Cardiac muscle cell (in vitro differentiated cells and primary cell): ENCODE measurements around the gene DNAJC16. TPM values are rescaled to one million over a fixed set of nuclear protein-coding genes. Genes with fewer than 3 reads are reported as not detected.

ENCODE experiments used
- DNase-seq, 2 donors: peaks; one replicate each; pipeline versions ENCODE4 v3.0.0 to v3.0.0-alpha.2; 2010 to 2017; ENCODE audit warnings: low read depth in 1 of 2, low spot score in 1 of 2
- H3K27ac ChIP-seq: fragments of 200-600 bp; sonication (generic); 2 replicates; pipeline ENCODE4 v1.5.1; 2016
- H3K27me3 ChIP-seq: fragments of 200-600 bp; sonication (generic); 2 replicates; pipeline ENCODE4 v1.6.0; 2016; ENCODE audit warnings: control low read depth
- H3K36me3 ChIP-seq: fragments of 200-600 bp; sonication (generic); 2 replicates; pipeline ENCODE4 v1.5.1; 2016; ENCODE audit warnings: control low read depth
- H3K4me1 ChIP-seq: fragments of 200-600 bp; sonication (generic); 2 replicates; pipeline ENCODE4 v1.8.1; 2017; ENCODE audit warnings: low read depth, mild to moderate bottlenecking, mixed run types
- H3K4me3 ChIP-seq: fragments of 200-600 bp; sonication (generic); 2 replicates; pipeline ENCODE4 v1.5.1; 2016; ENCODE audit warnings: mild to moderate bottlenecking
- H3K9me3 ChIP-seq: fragments of 200-600 bp; sonication (generic); 2 replicates; pipeline ENCODE4 v1.5.1; 2017; ENCODE audit warnings: low read depth, mild to moderate bottlenecking, control low read depth
- polyA plus RNA-seq: library from polyadenylated mRNA; unstranded; fragments of >200 nt; fragmentation: Nextera tagmentation; extraction: Ambion mirVana; gene quantifications from 2 replicates; pipeline ENCODE4 v1.2.1, GENCODE V29; 2016
- total RNA-seq: library from RNA; depleted of rRNA; stranded (reverse); fragments of >200 nt; gene quantifications from 2 replicates; pipeline ENCODE4 v1.2.3, GENCODE V29; 2016
- TF ChIP-seq, protein P1 (sequence below): IDR thresholded peaks from 2 replicates; pipeline ENCODE4 v1.5.1; 2012; ENCODE audit warnings: low read depth, mild to moderate bottlenecking, low read length

DNAJC16 gene
- total and polyA plus RNA-seq, 2 experiments from 2014 or later, result 9.4 to 17.8 TPM

DNA sequence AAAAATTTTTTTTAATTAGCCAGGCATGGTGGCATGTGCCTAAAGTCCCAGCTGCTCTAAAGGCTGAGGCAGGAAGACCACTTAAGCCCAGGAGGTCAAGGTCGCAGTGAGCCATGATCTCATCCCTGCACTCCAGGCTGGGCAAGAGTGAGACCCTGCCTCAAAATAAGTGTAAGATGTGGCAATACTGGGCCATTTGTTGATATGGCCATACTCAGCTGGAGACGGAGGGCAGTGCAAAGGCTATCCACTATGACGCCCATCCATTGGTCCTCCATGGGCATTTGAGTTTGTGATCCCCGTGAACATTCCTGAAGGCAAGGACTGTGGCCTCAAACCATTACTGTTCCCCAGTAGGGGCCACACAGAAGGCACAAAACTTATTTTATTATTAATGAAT, 4.1 kb upstream of the DNAJC16 start:
- Histone ChIP-seq H3K4me3 (peak overlapping the region; percentile 73), H3K27ac (no peak overlapping the region), H3K4me1 (peaks cover 36% of the 10 kb centered on the region), H3K9me3 (no peaks in the 10 kb centered on the region), H3K27me3 (no peaks in the 10 kb centered on the region), H3K36me3 (no peaks in the 10 kb centered on the region)
- no peak for DNase-seq
- TF ChIP-seq, protein P1, sequence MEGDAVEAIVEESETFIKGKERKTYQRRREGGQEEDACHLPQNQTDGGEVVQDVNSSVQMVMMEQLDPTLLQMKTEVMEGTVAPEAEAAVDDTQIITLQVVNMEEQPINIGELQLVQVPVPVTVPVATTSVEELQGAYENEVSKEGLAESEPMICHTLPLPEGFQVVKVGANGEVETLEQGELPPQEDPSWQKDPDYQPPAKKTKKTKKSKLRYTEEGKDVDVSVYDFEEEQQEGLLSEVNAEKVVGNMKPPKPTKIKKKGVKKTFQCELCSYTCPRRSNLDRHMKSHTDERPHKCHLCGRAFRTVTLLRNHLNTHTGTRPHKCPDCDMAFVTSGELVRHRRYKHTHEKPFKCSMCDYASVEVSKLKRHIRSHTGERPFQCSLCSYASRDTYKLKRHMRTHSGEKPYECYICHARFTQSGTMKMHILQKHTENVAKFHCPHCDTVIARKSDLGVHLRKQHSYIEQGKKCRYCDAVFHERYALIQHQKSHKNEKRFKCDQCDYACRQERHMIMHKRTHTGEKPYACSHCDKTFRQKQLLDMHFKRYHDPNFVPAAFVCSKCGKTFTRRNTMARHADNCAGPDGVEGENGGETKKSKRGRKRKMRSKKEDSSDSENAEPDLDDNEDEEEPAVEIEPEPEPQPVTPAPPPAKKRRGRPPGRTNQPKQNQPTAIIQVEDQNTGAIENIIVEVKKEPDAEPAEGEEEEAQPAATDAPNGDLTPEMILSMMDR, result no peak

GRCh38 chr1:15523104-15524020, 3.3 kb upstream of the DNAJC16 start:
- TF ChIP-seq, protein P1, result no peak
- peak overlapping the region; percentile 73 for H3K4me3 ChIP-seq
- no peaks in the 10 kb centered on the region for H3K27me3 ChIP-seq
- H3K9me3 ChIP-seq, result no peaks in the 10 kb centered on the region
- H3K27ac ChIP-seq, result peak overlapping the region; percentile 93
- H3K36me3 ChIP-seq, result no peaks in the 10 kb centered on the region
- DNase-seq, result peak in 1 of 2 donors; percentile 50
- H3K4me1 ChIP-seq, result peaks cover 40% of the 10 kb centered on the region

GRCh38 chr1:15524021-15524282, 2.7 kb upstream of the DNAJC16 start, which contains the start of gene CASP9:
Gene CASP9, minus strand, starts transcription at chr1:15524215. Its CDS starts 15 bp downstream, at chr1:15524200.
- H3K36me3 ChIP-seq, result no peaks in the 10 kb centered on the region
- DNase-seq, result no peak

GRCh38 chr1:15524283-15525049, 2.2 kb upstream of the DNAJC16 start:
- Histone ChIP-seq H3K27ac (peak overlapping the region; percentile 100), H3K36me3 (peaks cover under 1% of the 10 kb centered on the region), H3K4me1 (peaks cover 39% of the 10 kb centered on the region), H3K4me3 (peak overlapping the region; percentile 73), H3K27me3 (no peaks in the 10 kb centered on the region), H3K9me3 (no peaks in the 10 kb centered on the region)
- TF ChIP-seq, protein P1, result no peak
- peak; percentile 99 to 100 for DNase-seq

More at GRCh38 chr1:15524021-15524282, 2.7 kb upstream of the DNAJC16 start, which contains the start of gene CASP9:
- peaks cover 40% of the 10 kb centered on the region for H3K4me1 ChIP-seq
- no peaks in the 10 kb centered on the region for H3K9me3 ChIP-seq
- TF ChIP-seq, protein P1, result no peak
- H3K4me3 ChIP-seq, result peak within 1 kb of the TSS; percentile 73
- H3K27me3 ChIP-seq, result no peaks in the 10 kb centered on the region
- H3K27ac ChIP-seq, result peak within 1 kb of the TSS; percentile 100

- Histone ChIP-seq H3K36me3 (peaks cover 4% of the 10 kb centered on the region), H3K4me3 (peak overlapping the region; percentile 68), H3K27ac (peak overlapping the region; percentile 100), H3K27me3 (no peaks in the 10 kb centered on the region), H3K4me1 (peaks cover 36% of the 10 kb centered on the region), H3K9me3 (no peaks in the 10 kb centered on the region)
- DNase-seq, result no peak
- TF ChIP-seq, protein P1, result no peak
These were observed 1.3 kb upstream of the DNAJC16 start for GRCh38 chr1:15525050-15526020.
